ENCODE results near the gene TRPM5.
A peak's percentile ranks its signal among the peaks of the same experiment; 100 is the strongest.

The TRPM5 gene

GRCh38 chr11:2436013-2436520 lies 8.2 kb downstream of the TRPM5 start:
- no peak for DNase-seq

GRCh38 chr11:2435288-2436012 lies 8.9 kb downstream of the TRPM5 start:
- no peak for DNase-seq

- DNase-seq = no peak
Measured at GRCh38 chr11:2434506-2435255, 9.6 kb downstream of the TRPM5 start.

- no peak for DNase-seq
Measured at GRCh38 chr11:2434008-2434407, 10.3 kb downstream of the TRPM5 start.

GRCh38 chr11:2433106-2433925 lies 11.0 kb downstream of the TRPM5 start:
- DNase-seq = no peak

- no peak for DNase-seq
Measured at GRCh38 chr11:2432628-2433071, 11.7 kb downstream of the TRPM5 start.

- no peak for DNase-seq
Measured at GRCh38 chr11:2432171-2432621, 12.1 kb downstream of the TRPM5 start.

GRCh38 chr11:2431395-2431794 lies 12.9 kb downstream of the TRPM5 start:
- no peak for DNase-seq

GRCh38 chr11:2428322-2428795 lies 16.0 kb downstream of the TRPM5 start:
- DNase-seq = peak; percentile 90

GRCh38 chr11:2427721-2428321 lies 16.5 kb downstream of the TRPM5 start:
- DNase-seq = no peak

- DNase-seq = no peak
Measured at GRCh38 chr11:2426826-2427521, 17.3 kb downstream of the TRPM5 start.

GRCh38 chr11:2426221-2426620 lies 18.1 kb downstream of the TRPM5 start:
- no peak for DNase-seq

- no peak for DNase-seq
Measured at GRCh38 chr11:2425506-2425905, 18.8 kb downstream of the TRPM5 start.

- no peak for DNase-seq
Measured at GRCh38 chr11:2424811-2425495, 19.4 kb downstream of the TRPM5 start.

GRCh38 chr11:2423157-2424025 lies 20.9 kb downstream of the TRPM5 start:
- no peak for DNase-seq

- DNase-seq = no peak
Measured at GRCh38 chr11:2422461-2423156, 21.7 kb downstream of the TRPM5 start.

- no peak for DNase-seq
Measured at GRCh38 chr11:2421996-2422395, 22.3 kb downstream of the TRPM5 start.

GRCh38 chr11:2421226-2421994 lies 22.9 kb downstream of the TRPM5 start:
- no peak for DNase-seq
